IPS-NIHi7 (cell line): Measurements from ENCODE around the gene KMT2C.

Source experiments
- DNase-seq: peaks from one replicate; pipeline ENCODE4 v3.0.0; 2012; ENCODE audit warnings: mixed read lengths; ENCODE audit errors: extremely low spot score

The KMT2C gene

GRCh38 chr7:152142976-152143595 lies 292.7 kb downstream of the KMT2C start:
- DNase-seq, result no peak

DNA sequence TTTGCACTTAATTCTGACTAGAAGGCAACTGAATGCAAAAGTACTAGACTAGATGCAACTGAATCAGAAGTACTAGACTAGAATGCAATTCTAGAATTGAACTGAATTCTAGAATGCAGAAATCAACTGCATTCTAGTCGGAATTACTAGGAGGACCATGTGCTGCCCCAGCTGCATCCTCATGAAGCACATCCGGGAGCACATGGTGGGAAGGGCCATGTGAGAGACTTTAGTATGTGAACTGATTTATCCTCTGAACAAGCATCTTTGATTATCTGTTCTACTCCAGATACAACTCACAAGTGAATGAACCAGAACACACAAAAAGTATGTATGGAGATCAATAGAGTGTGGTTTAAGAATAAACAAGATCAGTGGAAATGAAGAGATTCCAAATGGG lies 295.2 kb downstream of the KMT2C start:
- DNase-seq, result no peak

DNA sequence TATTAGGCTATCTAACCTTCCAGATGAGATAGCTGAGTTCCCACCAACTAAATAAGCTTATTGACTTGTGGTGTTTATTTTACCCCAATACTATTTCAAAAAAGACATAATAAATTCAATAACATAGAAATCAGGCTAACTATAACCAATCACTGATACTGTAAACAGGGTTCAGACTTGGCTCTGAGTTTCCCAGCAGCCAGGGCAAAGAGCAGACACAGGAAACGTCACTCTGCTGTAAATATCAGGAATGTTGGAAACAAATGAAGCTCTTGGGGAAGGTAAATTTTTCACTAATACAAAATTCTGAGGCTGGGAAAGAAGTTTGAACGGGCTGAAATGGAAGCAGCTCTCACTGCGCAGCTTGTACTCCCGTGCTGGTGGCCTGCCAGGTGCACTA lies 295.7 kb downstream of the KMT2C start:
- no peak for DNase-seq

DNA sequence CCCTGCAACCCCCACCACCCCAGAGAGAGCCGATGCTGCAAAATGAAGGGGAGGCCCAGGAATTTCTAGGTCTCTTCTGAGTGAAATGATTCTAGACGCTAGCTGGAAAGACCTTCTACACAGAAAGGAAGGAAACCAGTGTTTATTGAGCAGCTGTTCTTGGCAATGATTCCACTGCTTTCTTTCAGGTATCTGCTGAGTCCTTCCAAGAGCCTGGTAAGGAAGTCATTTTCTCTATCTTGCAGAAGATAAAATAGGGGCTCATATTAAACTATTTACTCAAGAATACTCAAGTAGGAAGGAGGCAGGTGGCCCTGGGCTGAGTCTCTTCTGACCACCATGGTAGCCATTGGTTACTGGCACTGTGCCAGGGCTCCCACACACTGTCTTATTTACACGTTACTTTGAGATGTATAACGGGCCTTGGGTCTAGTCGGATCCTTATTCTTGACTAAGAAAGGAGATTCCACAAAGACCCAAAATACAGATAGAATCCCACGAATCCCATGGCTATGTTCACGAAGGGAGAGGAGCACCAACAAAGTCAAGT lies 298.3 kb downstream of the KMT2C start:
- no peak for DNase-seq

- DNase-seq, result no peak
These were observed 299.1 kb downstream of the KMT2C start for GRCh38 chr7:152136686-152137085.

DNA sequence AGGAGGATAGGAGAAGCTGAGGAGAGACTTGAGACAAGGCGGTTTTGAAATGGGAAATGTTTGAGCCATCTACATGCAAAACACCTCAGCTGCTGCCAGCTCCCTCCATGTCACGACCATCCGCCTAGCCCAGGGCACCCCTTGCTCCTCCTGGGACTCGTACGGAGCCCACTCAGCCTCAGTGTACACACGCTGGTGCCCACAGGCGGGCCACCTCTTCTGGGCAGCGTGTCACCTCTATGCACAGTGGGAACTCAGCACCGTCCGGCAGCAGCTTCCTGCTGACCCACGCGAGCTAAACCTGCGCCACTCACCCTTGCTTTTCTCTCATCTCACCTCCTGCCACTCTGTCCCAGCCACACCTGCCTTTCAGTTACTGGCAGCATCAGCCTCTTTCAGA lies 302.0 kb downstream of the KMT2C start:
- no peak for DNase-seq

DNA sequence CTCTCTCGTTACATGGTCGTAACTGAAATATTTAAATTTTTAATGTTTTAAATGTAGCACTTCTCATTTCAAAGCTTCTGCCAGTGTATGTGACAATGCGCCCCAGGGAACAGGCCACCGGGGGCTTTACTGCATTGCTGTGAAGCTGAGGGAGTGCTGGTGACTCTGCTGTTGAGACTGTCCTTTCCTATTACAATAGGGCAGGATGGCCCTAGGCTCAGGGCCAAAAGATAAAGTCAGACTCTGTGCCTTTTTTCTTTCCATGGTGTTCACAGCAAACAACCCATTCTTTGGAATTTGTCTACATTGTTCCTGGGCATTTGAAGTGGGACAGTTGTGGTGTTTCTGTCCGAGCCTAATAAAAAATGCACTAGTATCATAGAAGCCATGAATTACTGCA lies 303.0 kb downstream of the KMT2C start:
- DNase-seq, result no peak

- no peak for DNase-seq
These were observed 303.8 kb downstream of the KMT2C start for GRCh38 chr7:152131981-152132494.

DNA sequence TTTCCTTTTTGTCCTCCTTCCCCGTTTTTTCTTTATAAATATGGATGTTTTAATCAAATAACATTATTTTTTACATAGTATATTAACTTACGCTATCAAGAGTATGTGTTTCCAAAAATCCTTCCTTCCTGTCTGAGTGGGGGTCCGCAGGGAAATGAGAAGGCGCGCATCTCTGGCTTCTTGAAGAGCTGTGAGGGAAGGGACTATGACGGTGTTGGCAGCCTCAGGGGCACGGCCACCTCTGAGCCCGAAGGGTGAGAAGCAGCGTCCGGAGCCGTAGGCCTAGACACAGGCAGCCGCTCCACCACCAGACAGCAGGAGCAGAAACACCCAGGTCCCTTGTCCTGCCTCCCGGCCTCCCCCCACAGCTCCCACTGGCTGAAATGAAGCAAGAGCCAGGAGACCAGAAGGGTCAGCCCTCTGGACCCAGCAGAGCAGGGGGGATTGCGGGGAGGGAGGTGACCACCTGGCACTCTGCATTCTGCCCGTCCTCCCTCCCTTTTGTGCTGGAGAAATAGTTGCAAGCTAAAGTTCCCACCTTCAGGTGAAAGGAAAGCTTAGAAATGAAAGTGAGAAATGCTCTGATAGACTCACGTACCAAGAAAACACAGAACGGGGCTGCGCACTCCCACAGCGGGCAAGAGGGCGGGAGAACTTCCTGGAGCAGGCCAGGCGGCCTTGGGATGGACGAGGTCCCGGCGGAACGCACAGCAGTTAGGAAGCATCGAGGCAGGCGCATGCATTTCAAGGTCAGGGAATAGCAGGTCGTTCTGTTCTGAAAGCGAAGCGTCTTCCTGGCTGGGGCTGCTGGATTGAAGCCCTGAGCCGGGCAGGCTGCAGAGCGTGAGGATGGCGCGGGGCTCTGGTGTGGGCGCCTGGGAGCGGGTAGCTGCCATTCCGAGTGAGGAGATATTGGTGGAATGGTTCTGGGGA lies 304.9 kb downstream of the KMT2C start:
- no peak for DNase-seq

DNA sequence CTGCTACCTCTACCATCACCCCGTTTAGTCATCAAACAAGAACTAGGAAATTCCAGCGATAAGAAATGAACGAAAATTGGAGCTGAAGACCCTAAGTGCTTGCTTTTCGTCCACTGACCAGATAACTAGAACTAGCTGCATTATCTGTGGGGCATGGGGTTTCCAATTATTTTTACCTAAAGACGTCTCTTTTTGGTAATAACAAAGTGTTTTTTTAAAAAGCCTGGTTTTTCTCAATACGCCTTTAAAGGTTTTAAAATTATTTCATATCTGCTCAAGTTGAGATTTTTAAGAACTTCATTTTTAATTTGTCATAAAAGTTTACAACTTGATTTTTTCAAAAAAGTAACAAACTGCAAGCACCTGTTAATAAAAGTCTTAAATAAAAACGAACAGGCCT lies 306.1 kb downstream of the KMT2C start:
- no peak for DNase-seq

DNA sequence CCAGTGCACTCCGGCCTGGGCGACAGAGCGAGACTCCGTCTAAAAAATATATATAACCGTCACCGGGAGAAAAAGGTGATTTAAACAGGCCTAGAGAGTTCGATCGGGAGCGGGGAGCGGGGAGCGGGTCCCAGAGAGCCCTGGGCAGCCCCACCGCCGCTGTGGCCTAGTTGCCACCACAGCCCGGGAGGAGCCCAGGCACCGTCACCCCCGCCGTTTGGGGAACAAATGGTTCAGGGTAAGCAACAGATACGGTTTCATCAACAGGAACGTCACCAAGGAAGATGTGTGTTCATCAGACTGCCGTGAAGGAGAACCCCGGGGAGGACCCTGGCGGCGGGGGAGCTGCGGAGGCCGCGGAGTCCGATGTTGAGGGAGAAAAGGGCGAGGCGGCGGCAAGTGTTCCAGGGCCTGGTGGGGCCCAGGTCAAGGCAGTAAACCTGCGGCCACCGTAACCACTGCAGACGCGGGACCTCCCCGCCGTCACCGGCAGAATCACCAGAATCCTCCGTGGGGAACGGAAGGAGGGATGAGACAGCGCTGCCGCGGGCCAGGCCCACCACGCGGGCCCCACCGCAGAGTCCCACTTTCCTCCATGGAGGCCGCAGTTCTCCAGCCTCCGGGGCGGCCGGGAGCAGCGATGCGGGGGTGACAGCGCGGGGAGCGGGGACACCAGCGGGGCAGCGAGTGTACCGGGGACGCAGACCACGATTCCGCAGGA lies 306.9 kb downstream of the KMT2C start:
- DNase-seq, result no peak

GRCh38 chr7:152128252-152128651 lies 307.6 kb downstream of the KMT2C start:
- no peak for DNase-seq

DNA sequence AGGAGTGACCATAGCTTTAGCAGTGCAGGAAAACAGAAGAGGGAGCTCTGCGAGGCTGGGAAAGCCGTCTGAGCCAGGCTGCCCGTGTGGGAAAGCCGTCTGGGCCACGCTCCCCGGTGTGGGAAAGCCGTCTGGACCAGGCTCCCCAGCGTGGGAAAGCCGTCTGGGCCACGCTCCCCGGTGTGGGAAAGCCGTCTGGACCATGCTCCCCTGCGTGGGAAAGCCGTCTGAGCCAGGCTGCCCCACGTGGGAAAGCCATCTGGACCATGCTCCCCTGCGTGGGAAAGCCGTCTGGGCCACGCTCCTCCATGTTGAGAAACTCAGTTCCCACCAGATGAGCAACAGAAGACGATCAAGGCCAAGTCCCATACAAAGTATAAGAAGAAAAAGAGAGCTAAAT lies 308.6 kb downstream of the KMT2C start:
- no peak for DNase-seq

- no peak for DNase-seq
These were observed 309.1 kb downstream of the KMT2C start for GRCh38 chr7:152126741-152127140.

DNA sequence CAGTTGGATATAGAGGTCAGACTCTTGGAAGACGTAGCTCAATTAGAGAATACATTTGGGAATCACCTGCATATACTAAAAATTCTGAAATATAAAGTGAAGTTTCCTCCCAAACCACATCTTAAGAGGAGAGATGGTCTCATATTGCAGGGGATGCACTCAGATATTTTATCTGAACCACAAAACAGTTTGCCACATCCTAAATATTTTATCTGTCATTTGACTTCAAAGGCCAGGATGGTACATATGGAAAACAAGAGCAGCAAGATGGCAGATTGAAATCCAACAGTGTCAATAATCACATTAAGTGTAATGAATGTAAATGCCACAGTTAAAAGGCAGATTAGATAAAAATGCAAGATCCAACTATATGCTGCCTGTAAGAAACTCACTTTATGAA lies 313.3 kb downstream of the KMT2C start:
- DNase-seq, result no peak

DNA sequence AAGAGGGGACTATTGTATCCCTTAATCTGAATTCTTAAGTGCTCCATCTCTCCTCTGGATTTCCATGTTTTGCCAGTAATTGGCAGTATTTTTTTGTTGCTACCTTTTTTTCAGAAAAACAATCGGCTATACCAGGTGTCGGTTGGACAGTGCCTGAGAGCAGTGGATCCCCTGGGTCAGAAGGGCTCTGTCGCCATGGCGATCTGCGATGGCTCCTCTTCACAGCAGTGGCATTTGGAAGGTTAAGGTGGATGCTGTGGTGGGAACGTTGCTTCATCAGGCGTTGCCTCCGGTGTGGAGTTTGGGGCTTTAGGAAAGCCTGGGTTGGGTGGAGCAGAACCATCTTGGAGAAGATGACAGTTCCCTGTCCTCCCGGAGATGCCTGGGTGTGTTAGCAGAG lies 314.4 kb downstream of the KMT2C start:
- no peak for DNase-seq

- no peak for DNase-seq
These were observed 315.0 kb downstream of the KMT2C start for GRCh38 chr7:152120776-152121175.

DNA sequence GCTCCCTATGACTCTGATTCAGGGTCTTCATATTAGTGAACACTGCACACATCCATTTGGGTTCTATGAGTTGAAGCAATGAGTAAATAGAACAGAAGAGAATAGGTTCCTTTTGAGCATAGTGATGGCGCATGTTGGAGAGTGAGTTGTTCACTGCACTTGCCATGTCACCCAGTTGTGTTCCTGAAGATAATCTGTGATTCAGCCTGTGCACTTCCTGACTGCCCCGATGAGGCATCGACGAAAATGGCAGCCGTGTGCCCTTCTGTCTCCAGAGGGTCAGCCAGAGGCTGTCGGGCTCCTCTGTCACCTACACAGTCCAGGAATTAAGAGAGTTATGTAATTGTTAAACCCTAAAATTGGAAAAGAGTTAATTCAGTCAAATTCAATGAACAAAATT lies 315.6 kb downstream of the KMT2C start:
- no peak for DNase-seq

DNA sequence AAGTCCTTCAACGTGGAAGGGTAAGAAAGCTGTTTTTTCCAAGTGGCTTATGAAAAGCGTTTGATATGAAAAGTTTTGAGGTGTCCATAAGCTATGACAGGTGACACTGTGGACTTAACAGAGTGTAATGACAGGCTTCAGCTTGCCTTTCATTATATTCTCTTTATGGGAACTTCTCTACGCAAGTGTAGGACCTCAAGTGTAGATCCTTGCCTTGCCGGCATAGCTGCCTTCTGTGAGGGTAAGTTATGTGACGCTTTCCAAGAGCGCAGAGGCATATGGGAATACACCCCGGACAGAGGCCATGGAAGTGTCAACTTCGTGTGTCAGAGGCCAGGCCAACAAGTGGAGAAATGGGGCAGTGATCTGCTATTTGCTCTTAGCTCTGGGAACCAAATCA lies 318.4 kb downstream of the KMT2C start:
- DNase-seq, result no peak

DNA sequence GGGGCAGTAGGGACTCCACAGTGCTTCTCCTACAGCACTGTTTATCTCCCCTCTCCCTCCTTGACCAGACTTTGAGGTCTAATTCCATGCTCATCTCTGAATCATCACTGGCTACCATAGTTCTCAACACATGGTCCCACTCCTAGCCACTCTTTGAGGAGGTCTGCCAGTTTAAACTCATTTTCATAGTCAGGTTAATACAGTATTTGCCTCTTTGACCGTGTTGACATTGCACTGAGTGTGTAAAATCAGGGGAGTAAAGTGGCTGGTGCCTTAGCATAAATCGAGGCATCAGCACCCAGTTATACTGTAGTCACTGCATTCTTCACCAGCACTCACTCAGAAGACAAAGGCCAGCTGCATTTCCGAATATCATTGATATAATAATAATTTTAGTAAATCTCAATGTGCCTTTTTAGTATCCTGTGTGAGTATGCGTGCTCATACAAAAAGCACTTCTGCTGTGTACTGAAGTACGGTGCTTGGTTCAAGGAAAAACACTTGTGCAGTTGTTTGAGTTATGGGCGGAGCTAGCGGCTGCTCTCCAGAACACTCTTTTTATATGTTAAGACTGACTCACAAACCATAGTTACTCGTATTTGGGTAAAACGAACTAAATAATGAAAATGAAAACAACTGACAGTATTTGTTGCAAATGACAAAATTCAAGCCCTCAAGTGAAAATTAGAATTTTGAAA lies 320.6 kb downstream of the KMT2C start:
- no peak for DNase-seq

DNA sequence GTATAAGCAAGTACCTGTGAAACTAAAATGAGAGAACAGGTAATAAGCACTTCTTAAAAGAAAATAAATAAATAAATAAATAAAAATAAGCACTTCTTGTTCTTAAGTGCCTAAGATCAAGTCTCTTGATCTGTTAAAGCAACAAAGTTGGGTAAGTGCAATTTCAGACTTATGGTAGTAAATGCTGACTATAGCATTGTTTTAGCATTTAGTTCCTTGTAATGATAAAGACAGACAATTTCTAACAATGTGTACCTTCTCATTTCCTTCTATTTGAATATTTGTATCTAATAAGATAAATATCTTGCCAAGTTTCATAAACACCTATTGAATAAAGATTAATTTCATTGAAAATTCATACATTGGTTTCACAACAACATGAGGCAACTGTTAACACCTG lies 323.0 kb downstream of the KMT2C start:
- no peak for DNase-seq

DNA sequence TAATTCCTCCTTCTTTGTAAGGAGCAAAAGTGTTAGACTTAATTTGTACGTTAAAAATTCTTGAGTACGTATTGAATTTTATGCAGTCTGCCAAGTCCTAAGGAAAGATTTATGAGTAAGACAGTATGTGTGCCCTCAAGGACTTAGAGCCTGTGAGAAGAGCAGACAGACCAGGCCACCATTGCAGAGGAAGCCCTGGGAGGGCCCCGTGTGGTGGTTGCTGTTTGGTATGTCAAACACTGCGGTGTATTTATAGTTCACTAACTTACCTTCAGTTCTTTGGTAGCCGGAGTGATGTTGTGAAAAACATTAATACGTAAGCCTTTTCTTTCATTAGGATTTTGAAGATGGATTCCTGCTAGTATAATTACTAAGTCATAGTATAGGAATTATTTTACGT lies 327.4 kb downstream of the KMT2C start:
- DNase-seq, result no peak
